H1 (cell line): ENCODE measurements around the gene ZNF473. TPM values are rescaled to one million over a fixed set of nuclear protein-coding genes. Genes with fewer than 3 reads are reported as not detected.
"Not testable (repeated sequence)": the region's sequence is repeated elsewhere in the genome, so short reads cannot be mapped to it uniquely, and the experiment has no call there.

ENCODE experiments used
- CTCF ChIA-PET: fragments of 300-600 bp; sonication (Branson Sonifier 250); formaldehyde crosslinking; loops from one replicate; lab custom pipeline; 2021; ENCODE audit not compliant: partially characterized antibody; lab: Charles Lee
- POLR2A ChIA-PET: fragments of 300-600 bp; sonication (Branson Sonifier 250); formaldehyde crosslinking; loops from one replicate; lab custom pipeline; 2021; ENCODE audit warnings: inconsistent platforms; ENCODE audit not compliant: partially characterized antibody; lab: Charles Lee
- DNase-seq, 2 experiments: peaks; one replicate each; pipeline versions ENCODE4 v3.0.0 to v3.0.0-alpha.2; 2010 to 2022; ENCODE audit warnings: low spot score in 2 of 2, low read depth in 1 of 2, mixed read lengths in 1 of 2
- FAIRE-seq: peaks from 2 replicates; lab custom pipeline; 2011; peaks lifted over from hg19 to GRCh38; lab: Jason Lieb, UNC
- H2AFZ ChIP-seq: 2 replicates; pipeline ENCODE4 v1.8.1; 2012; ENCODE audit warnings: low read length, inconsistent platforms
- H2AK5ac ChIP-seq: 2 replicates; pipeline ENCODE4 v1.6.1; 2013; ENCODE audit warnings: low read depth, low read length
- H2BK120ac ChIP-seq: replicated peaks from 2 replicates; pipeline ENCODE3; 2013; ENCODE audit warnings: low read depth, low read length, inconsistent platforms
- H2BK12ac ChIP-seq: 2 replicates; pipeline ENCODE4 v1.6.1; 2013; ENCODE audit warnings: low read depth, low read length
- H2BK15ac ChIP-seq: 2 replicates; pipeline ENCODE4 v1.6.1; 2013; ENCODE audit warnings: low read length
- H2BK20ac ChIP-seq: 2 replicates; pipeline ENCODE4 v1.6.1; 2013; ENCODE audit warnings: low read length
- H2BK5ac ChIP-seq: 2 replicates; pipeline ENCODE4 v1.6.1; 2013; ENCODE audit warnings: low read depth, low read length
- H3K14ac ChIP-seq: 2 replicates; pipeline ENCODE4 v1.6.1; 2013; ENCODE audit warnings: inconsistent platforms; ENCODE audit not compliant: insufficient read length
- H3K18ac ChIP-seq: 2 replicates; pipeline ENCODE4 v1.6.1; 2013; ENCODE audit warnings: low read length; ENCODE audit errors: extremely low read depth
- H3K23ac ChIP-seq: 2 replicates; pipeline ENCODE4 v1.6.1; 2013; ENCODE audit warnings: inconsistent platforms; ENCODE audit not compliant: insufficient read length
- H3K23me2 ChIP-seq: 2 replicates; pipeline ENCODE4 v1.6.1; 2013; ENCODE audit warnings: low read depth, low read length
- H3K27ac ChIP-seq: 2 replicates; pipeline ENCODE4 v1.6.1; 2011; ENCODE audit warnings: low read depth, low read length, inconsistent platforms
- H3K27me3 ChIP-seq, 4 experiments: replicated peaks in 1 of 4; 1 replicate in 1 of 4; 2 replicates in 3 of 4; pipeline versions ENCODE4 v1.6.1 to v1.8.1; 2011 to 2013; ENCODE audit warnings: low read length in 3 of 4, mild to moderate bottlenecking in 3 of 4, inconsistent platforms in 2 of 4, mixed read lengths in 2 of 4, moderate library complexity in 1 of 4; ENCODE audit not compliant: control insufficient read depth in 3 of 4, insufficient read depth in 3 of 4; ENCODE audit errors: extremely low read depth in 1 of 4
- H3K36me3 ChIP-seq, 4 experiments: 2 replicates each; pipeline versions ENCODE4 v1.6.1 to v1.8.1; 2011 to 2013; ENCODE audit warnings: mild to moderate bottlenecking in 4 of 4, low read length in 3 of 4, moderate library complexity in 2 of 4, control low read depth in 1 of 4, inconsistent platforms in 1 of 4; ENCODE audit not compliant: insufficient read depth in 4 of 4, control insufficient read depth in 2 of 4
- H3K4ac ChIP-seq: replicated peaks from 2 replicates; pipeline ENCODE3; 2013; ENCODE audit warnings: low read length, low read depth, mixed read lengths, inconsistent platforms; ENCODE audit not compliant: insufficient read length
- H3K4me1 ChIP-seq, 4 experiments: replicated peaks in 1 of 4; 1 replicate in 1 of 4; 2 replicates in 3 of 4; pipeline versions ENCODE4 v1.6.1 to v1.8.1; 2011 to 2013; ENCODE audit warnings: low read length in 3 of 4, inconsistent platforms in 2 of 4, mixed read lengths in 1 of 4; ENCODE audit not compliant: insufficient read depth in 4 of 4, control insufficient read depth in 3 of 4
- H3K4me2 ChIP-seq, 2 experiments: 2 replicates each; pipeline versions ENCODE4 v1.6.1 to v1.8.1; 2011 to 2013; ENCODE audit warnings: low read depth in 2 of 2, low read length in 2 of 2, control low read depth in 1 of 2, inconsistent platforms in 1 of 2, mild to moderate bottlenecking in 1 of 2; ENCODE audit not compliant: insufficient read depth in 1 of 2
- H3K4me3 ChIP-seq, 4 experiments: fragments of 200-600, 300-600 bp in 1 of 4; sonication (generic), shearing (Covaris generic), sonication (Bioruptor Twin) in 1 of 4; 2 replicates each; pipeline versions ENCODE4 v1.5.1 to v1.8.1; 2011 to 2016; ENCODE audit warnings: low read length in 4 of 4, low read depth in 3 of 4, control low read depth in 2 of 4, inconsistent platforms in 2 of 4, mild to moderate bottlenecking in 2 of 4, mixed read lengths in 1 of 4, moderate library complexity in 1 of 4; ENCODE audit not compliant: insufficient read depth in 2 of 4; ENCODE audit errors: extremely low read depth in 1 of 4
- H3K56ac ChIP-seq: replicated peaks from 2 replicates; pipeline ENCODE3; 2013; ENCODE audit warnings: low read depth, mild to moderate bottlenecking, mixed read lengths, low read length, inconsistent platforms; ENCODE audit not compliant: insufficient read length
- H3K79me1 ChIP-seq: 2 replicates; pipeline ENCODE4 v1.6.1; 2013; ENCODE audit warnings: low read depth, low read length, control low read depth
- H3K79me2 ChIP-seq, 2 experiments: 2 replicates each; pipeline versions ENCODE4 v1.6.1 to v1.8.1; 2012 to 2013; ENCODE audit warnings: low read length in 2 of 2, mild to moderate bottlenecking in 2 of 2, inconsistent platforms in 1 of 2; ENCODE audit not compliant: insufficient read depth in 2 of 2, control insufficient read depth in 1 of 2
- H3K9ac ChIP-seq, 4 experiments: replicated peaks in 1 of 4; 1 replicate in 1 of 4; 2 replicates in 3 of 4; pipeline versions ENCODE4 v1.6.1 to v1.8.1; 2011 to 2013; ENCODE audit warnings: low read depth in 3 of 4, low read length in 3 of 4, control low read depth in 2 of 4, mild to moderate bottlenecking in 2 of 4, moderate library complexity in 2 of 4, inconsistent platforms in 1 of 4; ENCODE audit errors: extremely low read depth in 1 of 4
- H3K9me3 ChIP-seq, 2 experiments: 2 replicates each; pipeline versions ENCODE4 v1.6.1 to v1.8.1; 2012 to 2013; ENCODE audit warnings: mild to moderate bottlenecking in 2 of 2, moderate library complexity in 2 of 2, control low read depth in 1 of 2, inconsistent platforms in 1 of 2, low read depth in 1 of 2, low read length in 1 of 2, mixed read lengths in 1 of 2; ENCODE audit not compliant: insufficient read depth in 2 of 2
- H4K20me1 ChIP-seq, 2 experiments: replicated peaks in 1 of 2; 2 replicates each; pipeline versions ENCODE3 to v1.8.1; 2011 to 2013; ENCODE audit warnings: inconsistent platforms in 2 of 2, low read length in 2 of 2, mild to moderate bottlenecking in 1 of 2; ENCODE audit not compliant: insufficient read depth in 2 of 2, control insufficient read depth in 1 of 2
- H4K5ac ChIP-seq: 2 replicates; pipeline ENCODE4 v1.6.1; 2013; ENCODE audit warnings: low read length, low read depth, mixed read lengths, inconsistent platforms; ENCODE audit not compliant: insufficient read length
- H4K8ac ChIP-seq: 2 replicates; pipeline ENCODE4 v1.8.0; 2013; ENCODE audit warnings: mild to moderate bottlenecking, moderate library complexity, low read length, inconsistent platforms; ENCODE audit not compliant: insufficient read depth; ENCODE audit errors: extremely low read depth
- H4K91ac ChIP-seq: replicated peaks from 2 replicates; pipeline ENCODE3; 2013; ENCODE audit warnings: low read length, mixed read lengths, inconsistent platforms; ENCODE audit not compliant: insufficient read length
- WGBS, 2 experiments: shearing (Covaris generic) in 1 of 2; methylation state at CpG; one replicate each; pipeline versions ENCODE4 v1.1.6 to v1.1.7; 2013 to 2015; ENCODE audit warnings: low lambda C conversion rate in 2 of 2, mixed read lengths in 2 of 2, inconsistent platforms in 1 of 2, low coverage in 1 of 2, missing lambda C conversion rate in 1 of 2; ENCODE audit not compliant: insufficient replicate concordance in 2 of 2, insufficient coverage in 1 of 2, insufficient read length in 1 of 2; ENCODE audit errors: extremely low coverage in 1 of 2, missing lambda C conversion rate in 1 of 2; 5-methylcytosine and 5-hydroxymethylcytosine counted together
- polyA plus RNA-seq, 7 experiments: library from polyadenylated mRNA; depleted of rRNA in 3 of 7; stranded (reverse) in 5 of 7; unstranded in 2 of 7; fragments of >200 nt in 5 of 7; fragments of 200-250 nt in 2 of 7; gene quantifications; 1 replicate in 5 of 7; 2 replicates in 1 of 7; 4 replicates in 1 of 7; pipeline versions ENCODE4 v1.2.1 to v1.2.3, GENCODE V29; 2011 to 2013; ENCODE audit warnings: missing spikeins in 2 of 7, mixed read lengths in 2 of 7
- total RNA-seq: library from RNA; stranded (reverse); fragmentation: NEBNext Ultra II Directional; extraction: Animal tissue kit (Norgen Biotek cat#: 25700); gene quantifications from 2 replicates; pipeline ENCODE4 v1.2.1, GENCODE V29; 2021

Gene ZNF473
- total and polyA plus RNA-seq, 2 of the 8 experiments (the other 6 are each of a cell fraction or from before 2014, with no cell fraction given), result 5.2 to 11.7 TPM

GRCh38 chr19:50091786-50092185 lies 66.0 kb downstream of the ZNF473 start:
- H3K27ac ChIP-seq, H2AK5ac ChIP-seq, H3K18ac ChIP-seq, H3K36me3 ChIP-seq, H2BK5ac ChIP-seq, H3K23me2 ChIP-seq, FAIRE-seq, H4K8ac ChIP-seq, H2BK15ac ChIP-seq, DNase-seq, H4K91ac ChIP-seq, H3K79me2 ChIP-seq, H2AFZ ChIP-seq, H3K4me3 ChIP-seq, H4K20me1 ChIP-seq, H3K79me1 ChIP-seq, H3K9ac ChIP-seq, H3K4me1 ChIP-seq, H3K14ac ChIP-seq, CTCF ChIA-PET, H3K56ac ChIP-seq, H2BK120ac ChIP-seq, H3K9me3 ChIP-seq, H3K4ac ChIP-seq, H4K5ac ChIP-seq, H2BK20ac ChIP-seq, H3K27me3 ChIP-seq, H3K23ac ChIP-seq, H2BK12ac ChIP-seq, POLR2A ChIA-PET, H3K4me2 ChIP-seq: not testable (repeated sequence)
- 89% methylated on average over 3 of the region's 9 CpGs; no CpG with 5 or more reads in 1 of the 2 experiments for WGBS, 2 experiments

- not testable (repeated sequence) for H2BK120ac ChIP-seq, H3K9ac ChIP-seq
These were observed 66.8 kb downstream of the ZNF473 start for GRCh38 chr19:50092597-50092996.

More at GRCh38 chr19:50092597-50092996, 66.8 kb downstream of the ZNF473 start:
- H4K8ac ChIP-seq, H3K23me2 ChIP-seq, H3K4me2 ChIP-seq, H3K27ac ChIP-seq, H2BK12ac ChIP-seq, H2AFZ ChIP-seq, H4K91ac ChIP-seq, H2BK5ac ChIP-seq, DNase-seq, H4K20me1 ChIP-seq, H3K79me1 ChIP-seq, POLR2A ChIA-PET, H2AK5ac ChIP-seq, H2BK15ac ChIP-seq, H3K4me3 ChIP-seq, H3K56ac ChIP-seq, H3K9me3 ChIP-seq, CTCF ChIA-PET, H4K5ac ChIP-seq, H3K18ac ChIP-seq, H3K4me1 ChIP-seq, H3K27me3 ChIP-seq, H3K14ac ChIP-seq, H3K36me3 ChIP-seq, H3K4ac ChIP-seq, H2BK20ac ChIP-seq, H3K23ac ChIP-seq, FAIRE-seq, H3K79me2 ChIP-seq: not testable (repeated sequence)
- WGBS, 2 experiments, result no CpG with 5 or more reads among the region's 10 CpGs
